Liver (tissue), 9 donors: ENCODE measurements around the gene PITRM1. TPM values are rescaled to one million over a fixed set of nuclear protein-coding genes. Genes with fewer than 3 reads are reported as not detected.

Source experiments
- DNase-seq: peaks from one replicate; pipeline ENCODE4 v3.0.0-alpha.2; 2017; ENCODE audit warnings: low spot score
- H3K27ac ChIP-seq, 2 donors: one replicate each; pipeline ENCODE4 v1.7.0; 2013; ENCODE audit warnings: inconsistent platforms in 2 of 2, low read length in 2 of 2, control low read depth in 1 of 2, low read depth in 1 of 2, mild to moderate bottlenecking in 1 of 2
- H3K27me3 ChIP-seq, 4 donors: one replicate each; pipeline versions ENCODE4 v1.6.1 to v1.7.0; 2013; ENCODE audit warnings: low read length in 3 of 4, inconsistent platforms in 1 of 4, mild to moderate bottlenecking in 1 of 4, moderate library complexity in 1 of 4; ENCODE audit not compliant: control insufficient read depth in 4 of 4, insufficient read depth in 4 of 4
- H3K36me3 ChIP-seq, 4 donors: one replicate each; pipeline versions ENCODE4 v1.6.1 to v1.7.0; 2013; ENCODE audit warnings: low read length in 3 of 4, mild to moderate bottlenecking in 3 of 4, low read depth in 1 of 4, moderate library complexity in 1 of 4; ENCODE audit not compliant: control insufficient read depth in 4 of 4, insufficient read depth in 3 of 4
- H3K4me1 ChIP-seq, 4 donors: one replicate each; pipeline versions ENCODE4 v1.6.1 to v1.7.0; 2013; ENCODE audit warnings: low read length in 3 of 4, mild to moderate bottlenecking in 3 of 4, moderate library complexity in 1 of 4; ENCODE audit not compliant: control insufficient read depth in 4 of 4, insufficient read depth in 4 of 4
- H3K4me3 ChIP-seq, 3 donors: one replicate each; pipeline versions ENCODE4 v1.6.1 to v1.7.0; 2013; ENCODE audit warnings: low read length in 3 of 3, control low read depth in 1 of 3, low read depth in 1 of 3, mild to moderate bottlenecking in 1 of 3
- H3K9ac ChIP-seq, 2 donors: one replicate each; pipeline ENCODE4 v1.7.0; 2013; ENCODE audit warnings: low read length in 2 of 2, mild to moderate bottlenecking in 2 of 2, moderate library complexity in 2 of 2, control low read depth in 1 of 2, low read depth in 1 of 2
- H3K9me3 ChIP-seq, 4 donors: one replicate each; pipeline versions ENCODE4 v1.6.1 to v1.7.0; 2013; ENCODE audit warnings: low read length in 3 of 4; ENCODE audit not compliant: control insufficient read depth in 4 of 4
- ATF3 ChIP-seq: IDR thresholded peaks from 2 replicates; pipeline ENCODE4 v1.6.1; 2016; ENCODE audit warnings: antibody characterized with exemption
- CTCF ChIP-seq: fragments of 150-350 bp; IDR thresholded peaks from 2 replicates; pipeline ENCODE4 v1.5.1; 2017; ENCODE audit warnings: improper control_type of control experiment, low read depth, low read length; ENCODE audit not compliant: missing input control
- EGR1 ChIP-seq, 2 donors: IDR thresholded peaks; 2 replicates each; pipeline ENCODE4 v1.6.1; 2016 to 2018; ENCODE audit warnings: antibody characterized with exemption in 2 of 2, low read depth in 2 of 2
- FOXA1 ChIP-seq: IDR thresholded peaks from 2 replicates; pipeline ENCODE4 v1.6.1; 2016; ENCODE audit warnings: antibody characterized with exemption
- FOXA2 ChIP-seq: IDR thresholded peaks from 2 replicates; pipeline ENCODE4 v1.6.1; 2016; ENCODE audit warnings: antibody characterized with exemption
- HNF4A ChIP-seq, 2 donors: conservative IDR thresholded peaks; 2 replicates each; pipeline ENCODE4 v1.6.1; 2016; ENCODE audit warnings: antibody characterized with exemption in 2 of 2, mild to moderate bottlenecking in 2 of 2
- HNF4G ChIP-seq: IDR thresholded peaks from 2 replicates; pipeline ENCODE4 v1.6.1; 2016; ENCODE audit warnings: antibody characterized with exemption
- JUND ChIP-seq, 2 donors: IDR thresholded peaks; 2 replicates each; pipeline ENCODE4 v1.6.1; 2016; ENCODE audit warnings: antibody characterized with exemption in 2 of 2
- NR2F2 ChIP-seq: IDR thresholded peaks from 2 replicates; pipeline ENCODE4 v1.6.1; 2016; ENCODE audit warnings: antibody characterized with exemption
- RAD21 ChIP-seq, 2 donors: IDR thresholded peaks; 2 replicates each; pipeline ENCODE4 v1.6.1; 2016; ENCODE audit warnings: antibody characterized with exemption in 2 of 2, mild to moderate bottlenecking in 2 of 2
- REST ChIP-seq: IDR thresholded peaks from 2 replicates; pipeline ENCODE4 v1.6.1; 2016; ENCODE audit warnings: antibody characterized with exemption, mild to moderate bottlenecking
- RXRA ChIP-seq, 2 donors: IDR thresholded peaks; 2 replicates each; pipeline ENCODE4 v1.6.1; 2017 to 2018; ENCODE audit warnings: antibody characterized with exemption in 2 of 2, mild to moderate bottlenecking in 1 of 2
- SP1 ChIP-seq: IDR thresholded peaks from 2 replicates; pipeline ENCODE4 v1.6.1; 2018; ENCODE audit warnings: antibody characterized with exemption, mild to moderate bottlenecking
- TAF1 ChIP-seq: conservative IDR thresholded peaks from 2 replicates; pipeline ENCODE4 v1.6.1; 2016; ENCODE audit warnings: antibody characterized with exemption, mild to moderate bottlenecking
- YY1 ChIP-seq: IDR thresholded peaks from 2 replicates; pipeline ENCODE4 v1.6.1; 2016; ENCODE audit warnings: antibody characterized with exemption, mild to moderate bottlenecking
- ZBTB33 ChIP-seq: IDR thresholded peaks from 2 replicates; pipeline ENCODE4 v1.6.1; 2016; ENCODE audit warnings: antibody characterized with exemption
- WGBS: extraction: QIAGEN DNeasy Blood & Tissue Kit; methylation state at CpG from one replicate; pipeline ENCODE4 v1.1.7; 2013; 5-methylcytosine and 5-hydroxymethylcytosine counted together
- polyA plus RNA-seq, 2 donors: library from polyadenylated mRNA; stranded (reverse) in 1 of 2; unstranded in 1 of 2; fragments of 200-250 nt in 1 of 2; fragments of >200 nt in 1 of 2; fragmentation: Nextera tagmentation in 1 of 2; extraction: Ambion mirVana in 1 of 2; gene quantifications; one replicate each; pipeline versions ENCODE4 v1.2.1 to v1.2.3, GENCODE V29; 2013 to 2015
- total RNA-seq, 2 donors: library from RNA; depleted of rRNA; stranded (reverse); fragments of >200 nt; gene quantifications; one replicate each; pipeline ENCODE4 v1.2.3, GENCODE V29; 2014
- donor health status: healthy.
- donor health status: healthy.
- donor health status: healthy.
- donor health status: healthy.
- donor health status: healthy.

The PITRM1 gene
- total and polyA plus RNA-seq, 4 donors = 21.1 to 43.1 (median 27.7) TPM

- DNase-seq = no peak
- H3K9me3 ChIP-seq = no peaks in the 10 kb centered on the region
- no peak overlapping the region for H3K9ac ChIP-seq
- H3K36me3 ChIP-seq = peaks cover 19 to 86% (median 70%) of the 10 kb centered on the region in 4 donors
- WGBS = 91% methylated on average over 14 of the region's 14 CpGs
- no peaks in the 10 kb centered on the region for H3K27me3 ChIP-seq
- no peak for TF ChIP-seq NR2F2
- TF ChIP-seq TAF1 = no peak
- TF ChIP-seq REST = no peak
- TF ChIP-seq JUND (IDR thresholded peaks at IDR 0.05) = no peak
- TF ChIP-seq FOXA1 = no peak
- no peak for TF ChIP-seq HNF4G
- TF ChIP-seq YY1 = no peak
- TF ChIP-seq ZBTB33 = no peak
- no peak for TF ChIP-seq HNF4A (conservative IDR thresholded peaks at IDR 0.05)
- no peak for TF ChIP-seq EGR1 (IDR thresholded peaks at IDR 0.05; ENCODE audit: low read depth in 2 of 2)
- H3K4me1 ChIP-seq = no peaks in the 10 kb centered on the region
- no peak overlapping the region for H3K4me3 ChIP-seq
- H3K27ac ChIP-seq = no peak overlapping the region
Observed at GRCh38 chr10:3142146-3142875, 30.3 kb downstream of the PITRM1 start.

GRCh38 chr10:3141351-3142005, 31.1 kb downstream of the PITRM1 start:
- Histone ChIP-seq H3K27me3 (no peaks in the 10 kb centered on the region), H3K27ac (no peak overlapping the region), H3K4me1 (no peaks in the 10 kb centered on the region), H3K9ac (no peak overlapping the region), H3K9me3 (no peaks in the 10 kb centered on the region), H3K4me3 (no peak overlapping the region), H3K36me3 (peaks cover 21 to 87% (median 67%) of the 10 kb centered on the region in 4 donors)
- no peak for DNase-seq
- 92% methylated on average over 21 of the region's 21 CpGs for WGBS
- TF ChIP-seq ATF3 = no peak
- no peak for TF ChIP-seq FOXA2
- no peak for TF ChIP-seq EGR1 (IDR thresholded peaks at IDR 0.05; ENCODE audit: low read depth in 2 of 2)
- TF ChIP-seq REST = no peak
- TF ChIP-seq CTCF = no peak
- TF ChIP-seq YY1 = no peak
- no peak for TF ChIP-seq RXRA (IDR thresholded peaks at IDR 0.05)
- no peak for TF ChIP-seq SP1
- no peak for TF ChIP-seq HNF4A (conservative IDR thresholded peaks at IDR 0.05)
- no peak for TF ChIP-seq ZBTB33
- no peak for TF ChIP-seq RAD21 (IDR thresholded peaks at IDR 0.05)
